Erythroblast (primary cell): ENCODE measurements around the gene GLIS2.
A peak's percentile ranks its signal among the peaks of the same experiment; 100 is the strongest.

Experiments
- DNase-seq, 2 experiments: peaks; one replicate each; lab custom pipeline; 2025; lab: John Stamatoyannopoulos, UW
- GATA1 ChIP-seq: IDR thresholded peaks from 2 replicates; pipeline ENCODE4 v1.6.1; 2011; ENCODE audit warnings: low read depth, mild to moderate bottlenecking, control low read depth, low read length, moderate library complexity
- POLR2A ChIP-seq: IDR thresholded peaks from 2 replicates; pipeline ENCODE4 v1.6.1; 2011; ENCODE audit warnings: mild to moderate bottlenecking, low read length

GLIS2 gene

GRCh38 chr16:4285167-4285566 lies 30.7 kb upstream of the GLIS2 start:
- no peak for TF ChIP-seq POLR2A
- no peak for TF ChIP-seq GATA1
- no peak for DNase-seq

GRCh38 chr16:4288148-4288921 lies 27.5 kb upstream of the GLIS2 start:
- TF ChIP-seq GATA1 (no peak), POLR2A (no peak)
- peak; percentile 73 to 84 for DNase-seq

GRCh38 chr16:4290236-4290830 lies 25.5 kb upstream of the GLIS2 start:
- no peak for DNase-seq
- TF ChIP-seq GATA1: no peak
- TF ChIP-seq POLR2A: no peak

GRCh38 chr16:4291699-4292098 lies 24.2 kb upstream of the GLIS2 start:
- TF ChIP-seq GATA1: no peak
- TF ChIP-seq POLR2A: no peak
- no peak for DNase-seq

GRCh38 chr16:4293181-4293716 lies 22.6 kb upstream of the GLIS2 start:
- no peak for TF ChIP-seq GATA1
- TF ChIP-seq POLR2A: no peak

GRCh38 chr16:4293822-4294457 lies 21.9 kb upstream of the GLIS2 start:
- no peak for DNase-seq
- TF ChIP-seq GATA1 (no peak), POLR2A (no peak)

More at GRCh38 chr16:4293181-4293716, 22.6 kb upstream of the GLIS2 start:
- DNase-seq: no peak

- TF ChIP-seq GATA1 (no peak), POLR2A (no peak)
- DNase-seq: no peak
Observed at GRCh38 chr16:4295581-4295980, 20.3 kb upstream of the GLIS2 start.

- no peak for DNase-seq
- no peak for TF ChIP-seq GATA1
- TF ChIP-seq POLR2A: no peak
Observed at GRCh38 chr16:4297480-4297879, 18.4 kb upstream of the GLIS2 start.

- DNase-seq: no peak
- TF ChIP-seq GATA1 (no peak), POLR2A (no peak)
Observed at GRCh38 chr16:4298761-4299522, 16.9 kb upstream of the GLIS2 start.

GRCh38 chr16:4301177-4301576 lies 14.7 kb upstream of the GLIS2 start:
- TF ChIP-seq GATA1 (no peak), POLR2A (no peak)
- DNase-seq: no peak

GRCh38 chr16:4301968-4302367 lies 13.9 kb upstream of the GLIS2 start:
- TF ChIP-seq GATA1 (no peak), POLR2A (no peak)
- no peak for DNase-seq

- DNase-seq: no peak
- TF ChIP-seq GATA1 (no peak), POLR2A (no peak)
Observed at GRCh38 chr16:4303973-4304372, 11.9 kb upstream of the GLIS2 start.
